Subcutaneous abdominal adipose tissue (tissue), 5 donors: Measurements from ENCODE around the gene CHD6.

ENCODE experiments used
- H3K27ac ChIP-seq: one replicate; pipeline ENCODE4 v1.7.0; 2013; ENCODE audit warnings: low read depth, mild to moderate bottlenecking, inconsistent platforms, low read length, moderate library complexity
- H3K27me3 ChIP-seq, 5 donors: one replicate each; pipeline ENCODE4 v1.7.0; 2013; ENCODE audit warnings: low read length in 5 of 5, inconsistent platforms in 1 of 5; ENCODE audit not compliant: control insufficient read depth in 5 of 5, insufficient read depth in 4 of 5
- H3K36me3 ChIP-seq, 5 donors: one replicate each; pipeline ENCODE4 v1.7.0; 2013; ENCODE audit warnings: low read length in 5 of 5; ENCODE audit not compliant: control insufficient read depth in 5 of 5, insufficient read depth in 5 of 5
- H3K4me1 ChIP-seq, 5 donors: one replicate each; pipeline ENCODE4 v1.7.0; 2013; ENCODE audit warnings: low read length in 5 of 5, mild to moderate bottlenecking in 3 of 5, moderate library complexity in 1 of 5; ENCODE audit not compliant: control insufficient read depth in 5 of 5, insufficient read depth in 5 of 5
- H3K4me3 ChIP-seq, 5 donors: one replicate each; pipeline ENCODE4 v1.7.0; 2013; ENCODE audit warnings: low read length in 5 of 5, low read depth in 1 of 5
- H3K9ac ChIP-seq, 5 donors: one replicate each; pipeline ENCODE4 v1.7.0; 2013; ENCODE audit warnings: low read length in 5 of 5, mild to moderate bottlenecking in 4 of 5, moderate library complexity in 3 of 5
- H3K9me3 ChIP-seq, 5 donors: one replicate each; pipeline ENCODE4 v1.7.0; 2013; ENCODE audit warnings: low read length in 5 of 5; ENCODE audit not compliant: control insufficient read depth in 5 of 5
- donor health status: healthy.
- donor health status: healthy.
- donor health status: healthy.
- donor health status: healthy.
- donor health status: healthy.

The CHD6 gene

GRCh38 chr20:41444821-41445220, 173.4 kb downstream of the CHD6 start:
- no peaks in the 10 kb centered on the region for H3K9me3 ChIP-seq
- no peak overlapping the region for H3K4me3 ChIP-seq
- H3K4me1 ChIP-seq, result no peaks in the 10 kb centered on the region
- no peak overlapping the region for H3K9ac ChIP-seq
- H3K27me3 ChIP-seq, result no peaks in the 10 kb centered on the region
- no peak overlapping the region for H3K27ac ChIP-seq
- peaks cover 47 to 94% (median 77%) of the 10 kb centered on the region in 5 donors for H3K36me3 ChIP-seq

GRCh38 chr20:41443691-41444090, 174.5 kb downstream of the CHD6 start:
- Histone ChIP-seq H3K4me1 (no peaks in the 10 kb centered on the region), H3K27me3 (no peaks in the 10 kb centered on the region), H3K27ac (no peak overlapping the region), H3K4me3 (no peak overlapping the region), H3K9ac (no peak overlapping the region), H3K36me3 (peaks cover 47 to 99% (median 85%) of the 10 kb centered on the region in 5 donors), H3K9me3 (no peaks in the 10 kb centered on the region)

GRCh38 chr20:41440882-41441281, 177.3 kb downstream of the CHD6 start:
- Histone ChIP-seq H3K27ac (no peak overlapping the region), H3K36me3 (peaks cover 47 to 94% (median 76%) of the 10 kb centered on the region in 5 donors), H3K4me3 (no peak overlapping the region)

GRCh38 chr20:41437836-41438235, 180.3 kb downstream of the CHD6 start:
- no peaks in the 10 kb centered on the region for H3K27me3 ChIP-seq
- no peak overlapping the region for H3K4me3 ChIP-seq
- no peaks in the 10 kb centered on the region for H3K4me1 ChIP-seq
- H3K9ac ChIP-seq, result no peak overlapping the region
- peaks cover 34 to 79% (median 58%) of the 10 kb centered on the region in 5 donors for H3K36me3 ChIP-seq
- H3K27ac ChIP-seq, result no peak overlapping the region
- H3K9me3 ChIP-seq, result no peaks in the 10 kb centered on the region

More at GRCh38 chr20:41440882-41441281, 177.3 kb downstream of the CHD6 start:
- H3K9me3 ChIP-seq, result no peaks in the 10 kb centered on the region
- H3K9ac ChIP-seq, result no peak overlapping the region
- H3K4me1 ChIP-seq, result no peaks in the 10 kb centered on the region
- no peaks in the 10 kb centered on the region for H3K27me3 ChIP-seq

GRCh38 chr20:41436679-41437078, 181.5 kb downstream of the CHD6 start:
- no peak overlapping the region for H3K4me3 ChIP-seq
- H3K27me3 ChIP-seq, result no peaks in the 10 kb centered on the region
- no peak overlapping the region for H3K27ac ChIP-seq
- no peaks in the 10 kb centered on the region for H3K4me1 ChIP-seq
- H3K36me3 ChIP-seq, result peaks cover 34 to 68% (median 49%) of the 10 kb centered on the region in 5 donors
- H3K9ac ChIP-seq, result no peak overlapping the region
- no peaks in the 10 kb centered on the region for H3K9me3 ChIP-seq

GRCh38 chr20:41433203-41433602, 185.0 kb downstream of the CHD6 start:
- no peaks in the 10 kb centered on the region for H3K27me3 ChIP-seq
- H3K4me1 ChIP-seq, result no peaks in the 10 kb centered on the region
- H3K27ac ChIP-seq, result no peak overlapping the region
- H3K9me3 ChIP-seq, result no peaks in the 10 kb centered on the region
- no peak overlapping the region for H3K9ac ChIP-seq
- peaks cover 28 to 53% (median 33%) of the 10 kb centered on the region in 5 donors for H3K36me3 ChIP-seq
- H3K4me3 ChIP-seq, result no peak overlapping the region

- Histone ChIP-seq H3K4me1 (no peaks in the 10 kb centered on the region), H3K36me3 (peaks cover 29 to 53% (median 33%) of the 10 kb centered on the region in 5 donors), H3K4me3 (no peak overlapping the region), H3K9ac (no peak overlapping the region), H3K9me3 (no peaks in the 10 kb centered on the region), H3K27ac (no peak overlapping the region), H3K27me3 (no peaks in the 10 kb centered on the region)
These were observed 185.4 kb downstream of the CHD6 start for GRCh38 chr20:41432746-41433145.

- Histone ChIP-seq H3K9ac (no peak overlapping the region), H3K36me3 (peaks cover 22 to 54% (median 33%) of the 10 kb centered on the region in 5 donors), H3K9me3 (no peaks in the 10 kb centered on the region), H3K27ac (no peak overlapping the region), H3K4me3 (no peak overlapping the region), H3K27me3 (no peaks in the 10 kb centered on the region), H3K4me1 (peaks cover 0 to 14% (median 4%) of the 10 kb centered on the region in 5 donors)
These were observed 189.9 kb downstream of the CHD6 start for GRCh38 chr20:41428285-41428684.

GRCh38 chr20:41427833-41428232, 190.3 kb downstream of the CHD6 start:
- Histone ChIP-seq H3K27me3 (no peaks in the 10 kb centered on the region), H3K36me3 (peaks cover 17 to 59% (median 35%) of the 10 kb centered on the region in 5 donors), H3K9me3 (no peaks in the 10 kb centered on the region), H3K4me3 (no peak overlapping the region), H3K4me1 (peaks cover 0 to 14% (median 4%) of the 10 kb centered on the region in 5 donors), H3K9ac (no peak overlapping the region), H3K27ac (no peak overlapping the region)

- peaks cover 0 to 14% (median 4%) of the 10 kb centered on the region in 5 donors for H3K4me1 ChIP-seq
- H3K27ac ChIP-seq, result no peak overlapping the region
- peaks cover 17 to 67% (median 43%) of the 10 kb centered on the region in 5 donors for H3K36me3 ChIP-seq
These were observed 191.2 kb downstream of the CHD6 start for GRCh38 chr20:41426976-41427375.

More at GRCh38 chr20:41426976-41427375, 191.2 kb downstream of the CHD6 start:
- Histone ChIP-seq H3K27me3 (no peaks in the 10 kb centered on the region), H3K4me3 (no peak overlapping the region), H3K9ac (no peak overlapping the region), H3K9me3 (no peaks in the 10 kb centered on the region)
